A549 treated with CORT108297 at 1 μM for 4 hours (cell line): Measurements from ENCODE around the gene FOXE1. TPM values are rescaled to one million over a fixed set of nuclear protein-coding genes. Genes with fewer than 3 reads are reported as not detected.

Experiments
- total RNA-seq: library from RNA; stranded (reverse); fragments of 200-300 nt; extraction: Qiagen RNA extraction; gene quantifications from 5 replicates; pipeline ENCODE4 v1.2.3, GENCODE V29; 2022

The FOXE1 gene
- 3.2 to 4.5 TPM (median 4.0 TPM) in 5 replicates for total RNA-seq

GRCh38 chr9:97853056-97853843, at the start of gene FOXE1:
FOXE1 (plus strand) TSS chr9:97853226; CDS start chr9:97853915, 689 bp downstream.

Other genes with a start within 250 kb of the FOXE1 start
- 10.2 to 11.4 TPM (median 10.9 TPM) in 5 replicates for gene TSTD2, start 219.9 kb upstream of the FOXE1 start, total RNA-seq
- gene NCBP1, start 219.4 kb upstream of the FOXE1 start, total RNA-seq: 26.1 to 28.4 TPM (median 27.3 TPM) in 5 replicates
- gene XPA, start 155.9 kb upstream of the FOXE1 start, total RNA-seq: 12.0 to 13.9 TPM (median 12.8 TPM) in 5 replicates
- 11.9 to 15.3 TPM (median 12.4 TPM) in 5 replicates for gene TRMO, start 69.3 kb downstream of the FOXE1 start, total RNA-seq
- gene HEMGN, start 84.9 kb downstream of the FOXE1 start, total RNA-seq: not detected in 5 replicates
- 285 to 346 TPM (median 297 TPM) in 5 replicates for gene ANP32B, start 130.1 kb downstream of the FOXE1 start, total RNA-seq
- gene NANS, start 203.5 kb downstream of the FOXE1 start, total RNA-seq: 59.8 to 70.5 TPM (median 69.5 TPM) in 5 replicates